Transverse colon (tissue), 4 donors: Measurements from ENCODE around the gene ASXL2. TPM values are rescaled to one million over a fixed set of nuclear protein-coding genes. Genes with fewer than 3 reads are reported as not detected.

Experiments used
- DNase-seq: peaks from one replicate; pipeline ENCODE4 v3.0.0-alpha.2; 2019
- H3K27ac ChIP-seq, 4 donors: fragments of 200-600 bp; sonication (generic); 2 replicates each; pipeline ENCODE4 v1.5.1; 2016 to 2018; ENCODE audit warnings: inconsistent platforms in 4 of 4
- H3K27me3 ChIP-seq: fragments of 200-600 bp; sonication (generic); 2 replicates; pipeline ENCODE4 v1.5.1; 2017; ENCODE audit warnings: inconsistent platforms
- H3K36me3 ChIP-seq, 4 donors: fragments of 200-600 bp; sonication (generic); 2 replicates each; pipeline ENCODE4 v1.5.1; 2017 to 2019; ENCODE audit warnings: inconsistent platforms in 4 of 4
- H3K4me1 ChIP-seq, 4 donors: fragments of 200-600 bp; sonication (generic); 2 replicates each; pipeline ENCODE4 v1.5.1; 2017 to 2020; ENCODE audit warnings: inconsistent platforms in 4 of 4
- H3K4me3 ChIP-seq, 4 donors: fragments of 200-600 bp; sonication (generic); 1 replicate in 1 of 4; 2 replicates in 3 of 4; pipeline versions ENCODE4 v1.5.1 to v1.6.1; 2017 to 2019; ENCODE audit warnings: inconsistent platforms in 4 of 4
- H3K9me3 ChIP-seq, 2 donors: fragments of 200-600 bp; sonication (generic); 2 replicates each; pipeline ENCODE4 v1.5.1; 2017 to 2019; ENCODE audit warnings: inconsistent platforms in 2 of 2
- EP300 ChIP-seq: sonication (generic); formaldehyde crosslinking; IDR thresholded peaks from one replicate; pipeline ENCODE4 v1.6.1; 2017; ENCODE audit warnings: antibody characterized with exemption, low read depth
- POLR2A ChIP-seq: fragments of 450-650 bp; IDR thresholded peaks from one replicate; pipeline ENCODE4 v1.6.1; 2016; ENCODE audit warnings: antibody characterized with exemption, mild to moderate bottlenecking, moderate library complexity
- POLR2AphosphoS5 ChIP-seq, 3 donors: sonication (generic); formaldehyde crosslinking; IDR thresholded peaks; one replicate each; pipeline ENCODE4 v1.6.1; 2016; ENCODE audit warnings: antibody characterized with exemption in 3 of 3
- WGBS, 2 donors: methylation state at CpG; one replicate each; pipeline ENCODE4 v1.1.5; 2018; ENCODE audit warnings: low coverage in 1 of 2; 5-methylcytosine and 5-hydroxymethylcytosine counted together
- in situ Hi-C, 4 donors: fragments of 200-750 bp; cut with MboI; loops; one replicate each; pipeline versions ENCODE4 v1.15.0 to v1.15.1; 2017; ENCODE audit warnings: low sequenced_read_pairs in 3 of 4, low pct_ligation_motif_present in 1 of 4, low pct_unique_long_range_greater_than_20kb in 1 of 4
- intact Hi-C: fragments of 100-400 bp; cut with DNase I; formaldehyde crosslinking; loops from one replicate; pipeline ENCODE4 v1.15.1; 2023; ENCODE audit warnings: low total_unique reads
- total RNA-seq, 4 donors: library from RNA; depleted of rRNA; stranded (reverse); fragments of >200 nt; gene quantifications; one replicate each; pipeline ENCODE4 v1.1.0, GENCODE V29; 2016
- TF ChIP-seq, protein P1 (sequence below), 5 experiments: fragments of 200-600 bp in 3 of 5; fragments of 450-650 bp in 2 of 5; sonication (generic) in 3 of 5; IDR thresholded peaks; 1 replicate in 2 of 5; 2 replicates in 3 of 5; pipeline ENCODE4 v1.5.1; 2016 to 2017; ENCODE audit warnings: antibody characterized with exemption in 5 of 5, inconsistent platforms in 3 of 5, mild to moderate bottlenecking in 2 of 5, moderate library complexity in 1 of 5

ASXL2 gene
- total RNA-seq, 4 donors from 2014 or later, result 17.3 to 36.6 (median 23.3) TPM

DNA sequence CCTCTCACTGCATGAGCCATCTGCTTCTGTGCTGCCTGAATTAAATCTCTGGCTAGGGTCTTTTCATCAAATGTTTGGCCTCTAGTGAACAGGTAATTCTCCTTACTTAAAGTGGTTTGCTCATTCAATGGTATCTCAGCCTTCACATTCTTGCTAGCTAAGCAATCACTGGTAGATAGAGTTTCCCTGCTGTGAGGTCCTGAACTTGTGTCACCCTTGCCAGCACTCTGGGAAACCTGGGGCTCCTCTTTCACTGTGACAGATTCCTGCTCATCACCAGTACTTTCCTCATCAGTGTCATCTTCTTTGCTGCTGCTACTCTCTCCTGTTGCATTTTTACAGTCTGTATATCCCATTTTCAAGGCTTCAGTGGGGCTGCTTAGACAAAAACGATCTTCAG, 135.8 kb downstream of the ASXL2 start:
- no peaks in the 10 kb centered on the region for H3K4me1 ChIP-seq
- H3K36me3 ChIP-seq, result peaks cover 0 to 25% (median 12%) of the 10 kb centered on the region in 4 donors
- intact Hi-C loops (no loop called here), in situ Hi-C loops (no loop called here)
- no peaks in the 10 kb centered on the region for H3K27me3 ChIP-seq
- no peaks in the 10 kb centered on the region for H3K9me3 ChIP-seq
- WGBS, 2 donors, result 60 to 89% methylated on average over 1 of the region's 1 CpG
- TF ChIP-seq POLR2A, result no peak
- TF ChIP-seq EP300, result no peak
- TF ChIP-seq POLR2AphosphoS5 (IDR thresholded peaks at IDR 0.05), result no peak
- TF ChIP-seq, protein P1, sequence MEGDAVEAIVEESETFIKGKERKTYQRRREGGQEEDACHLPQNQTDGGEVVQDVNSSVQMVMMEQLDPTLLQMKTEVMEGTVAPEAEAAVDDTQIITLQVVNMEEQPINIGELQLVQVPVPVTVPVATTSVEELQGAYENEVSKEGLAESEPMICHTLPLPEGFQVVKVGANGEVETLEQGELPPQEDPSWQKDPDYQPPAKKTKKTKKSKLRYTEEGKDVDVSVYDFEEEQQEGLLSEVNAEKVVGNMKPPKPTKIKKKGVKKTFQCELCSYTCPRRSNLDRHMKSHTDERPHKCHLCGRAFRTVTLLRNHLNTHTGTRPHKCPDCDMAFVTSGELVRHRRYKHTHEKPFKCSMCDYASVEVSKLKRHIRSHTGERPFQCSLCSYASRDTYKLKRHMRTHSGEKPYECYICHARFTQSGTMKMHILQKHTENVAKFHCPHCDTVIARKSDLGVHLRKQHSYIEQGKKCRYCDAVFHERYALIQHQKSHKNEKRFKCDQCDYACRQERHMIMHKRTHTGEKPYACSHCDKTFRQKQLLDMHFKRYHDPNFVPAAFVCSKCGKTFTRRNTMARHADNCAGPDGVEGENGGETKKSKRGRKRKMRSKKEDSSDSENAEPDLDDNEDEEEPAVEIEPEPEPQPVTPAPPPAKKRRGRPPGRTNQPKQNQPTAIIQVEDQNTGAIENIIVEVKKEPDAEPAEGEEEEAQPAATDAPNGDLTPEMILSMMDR (IDR thresholded peaks at IDR 0.05), result no peak
- H3K4me3 ChIP-seq, result no peak overlapping the region
- DNase-seq, result no peak
- no peak overlapping the region for H3K27ac ChIP-seq

- Histone ChIP-seq H3K4me1 (no peaks in the 10 kb centered on the region), H3K36me3 (peaks cover 0 to 21% (median 8%) of the 10 kb centered on the region in 4 donors), H3K9me3 (no peaks in the 10 kb centered on the region), H3K27ac (no peak overlapping the region), H3K27me3 (no peaks in the 10 kb centered on the region), H3K4me3 (no peak overlapping the region)
- intact Hi-C loops (no loop called here), in situ Hi-C loops (no loop called here)
- WGBS, 2 donors, result 74 to 79% methylated on average over 5 to 6 of the region's 6 CpGs
- DNase-seq, result no peak
- TF ChIP-seq POLR2AphosphoS5 (IDR thresholded peaks at IDR 0.05) (no peak), EP300 (no peak), POLR2A (no peak)
- TF ChIP-seq, protein P1 (IDR thresholded peaks at IDR 0.05), result no peak
Measured at GRCh38 chr2:25740810-25741381, 137.4 kb downstream of the ASXL2 start.

DNA sequence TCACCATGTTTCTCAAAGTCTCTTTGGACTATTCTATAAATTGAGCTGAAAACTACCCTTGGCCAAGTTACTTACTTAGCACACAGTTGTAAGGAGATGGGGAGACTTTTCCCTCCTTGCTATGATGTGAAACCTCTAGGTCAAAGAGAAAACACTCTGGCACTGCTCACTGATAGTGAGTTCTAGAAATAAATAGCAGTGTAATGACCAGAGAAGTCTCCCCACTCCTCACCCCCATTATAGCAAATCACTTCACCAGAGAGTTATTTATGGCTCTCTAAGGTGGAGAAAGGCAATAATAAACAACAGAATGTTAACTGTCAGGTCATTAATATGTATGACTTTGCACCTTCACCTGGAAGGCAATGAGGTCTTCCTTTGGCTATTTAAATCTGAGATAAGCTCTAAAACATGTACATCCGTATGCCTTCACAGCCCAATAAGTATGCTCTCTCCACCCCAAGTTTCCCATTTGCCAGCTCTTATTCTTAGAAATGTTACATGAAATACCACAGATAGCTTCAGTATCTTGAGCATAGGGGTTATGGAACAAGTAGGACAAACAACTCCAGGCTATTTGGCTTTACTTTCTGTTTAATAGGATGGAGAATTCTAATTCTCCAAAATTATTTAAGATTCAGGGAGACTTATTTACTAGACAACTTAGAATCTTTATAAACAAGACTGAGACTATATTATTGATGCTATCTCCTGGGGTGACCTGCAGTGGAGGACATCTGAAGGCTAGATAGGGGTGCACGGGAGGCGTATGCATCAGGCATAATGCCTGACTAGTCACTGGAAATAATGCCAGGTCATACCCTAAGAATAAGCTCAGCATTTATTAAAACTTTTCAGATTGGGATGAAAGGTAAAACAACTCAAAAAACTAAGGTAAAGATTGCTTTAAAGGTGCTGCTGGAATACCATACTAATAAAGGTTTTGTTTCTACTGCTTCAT, 139.6 kb downstream of the ASXL2 start:
- intact Hi-C loops, result no loop called here
- peaks cover 0 to 10% (median 4%) of the 10 kb centered on the region in 4 donors for H3K36me3 ChIP-seq
- no peaks in the 10 kb centered on the region for H3K27me3 ChIP-seq
- WGBS, 2 donors, result 87 to 100% methylated on average over 3 of the region's 3 CpGs
- in situ Hi-C loops, result no loop called here
- DNase-seq, result no peak
- no peak overlapping the region for H3K27ac ChIP-seq
- H3K4me1 ChIP-seq, result no peaks in the 10 kb centered on the region
- no peaks in the 10 kb centered on the region for H3K9me3 ChIP-seq
- no peak for TF ChIP-seq POLR2AphosphoS5 (IDR thresholded peaks at IDR 0.05)
- TF ChIP-seq POLR2A, result no peak
- TF ChIP-seq, protein P1 (IDR thresholded peaks at IDR 0.05), result no peak
- no peak for TF ChIP-seq EP300
- no peak overlapping the region for H3K4me3 ChIP-seq

DNA sequence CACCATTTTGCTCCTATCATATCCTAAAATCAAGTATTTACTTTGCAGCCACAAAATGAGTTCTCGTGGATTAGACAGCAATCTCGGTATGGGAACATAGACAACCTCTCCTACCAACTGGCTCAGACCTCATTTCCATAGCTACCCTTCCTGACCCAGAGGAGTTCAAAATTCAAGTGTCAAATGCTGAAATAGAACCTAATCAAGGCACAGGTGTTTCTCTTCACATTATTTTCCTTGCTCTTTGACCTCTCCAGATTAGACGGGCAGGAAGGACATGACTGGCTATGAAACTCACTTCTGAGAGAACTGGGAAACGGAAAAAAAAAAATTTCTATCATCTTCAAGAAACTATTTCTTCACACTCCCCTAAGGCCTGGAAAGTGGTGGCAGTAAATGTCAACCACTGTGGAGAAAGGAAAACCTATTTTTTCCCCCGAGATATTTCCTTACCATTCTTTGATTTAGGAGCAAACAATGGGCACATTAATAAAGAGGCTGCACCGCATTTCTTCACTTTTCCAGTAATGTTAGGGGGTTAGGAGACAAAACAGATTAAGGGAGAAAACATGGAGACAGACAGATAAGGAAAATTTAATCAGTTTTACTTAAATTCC, 141.3 kb downstream of the ASXL2 start:
- no peak overlapping the region for H3K4me3 ChIP-seq
- H3K36me3 ChIP-seq, result no peaks in the 10 kb centered on the region
- 79 to 83% methylated on average over 6 of the region's 6 CpGs for WGBS, 2 donors
- H3K4me1 ChIP-seq, result no peaks in the 10 kb centered on the region
- no peaks in the 10 kb centered on the region for H3K9me3 ChIP-seq
- no peak overlapping the region for H3K27ac ChIP-seq
- no peak for DNase-seq
- TF ChIP-seq POLR2A (no peak), EP300 (no peak), POLR2AphosphoS5 (IDR thresholded peaks at IDR 0.05) (no peak)
- TF ChIP-seq, protein P1 (IDR thresholded peaks at IDR 0.05), result no peak
- H3K27me3 ChIP-seq, result no peaks in the 10 kb centered on the region
- intact Hi-C loops, result no loop called here
- in situ Hi-C loops, result no loop called here
